Activated CD4-positive, alpha-beta T cell treated with anti-CD3 and anti-CD28 coated beads, Interleukin-2, amount 50 U/mL, for 4 hours (primary cell): ENCODE data around the gene NEURL1.
A peak's percentile ranks its signal among the peaks of the same experiment; 100 is the strongest.

ENCODE experiments used
- DNase-seq, 2 experiments: peaks; one replicate each; pipeline ENCODE4 v3.0.0-alpha.2; 2020

The NEURL1 gene, protein sequence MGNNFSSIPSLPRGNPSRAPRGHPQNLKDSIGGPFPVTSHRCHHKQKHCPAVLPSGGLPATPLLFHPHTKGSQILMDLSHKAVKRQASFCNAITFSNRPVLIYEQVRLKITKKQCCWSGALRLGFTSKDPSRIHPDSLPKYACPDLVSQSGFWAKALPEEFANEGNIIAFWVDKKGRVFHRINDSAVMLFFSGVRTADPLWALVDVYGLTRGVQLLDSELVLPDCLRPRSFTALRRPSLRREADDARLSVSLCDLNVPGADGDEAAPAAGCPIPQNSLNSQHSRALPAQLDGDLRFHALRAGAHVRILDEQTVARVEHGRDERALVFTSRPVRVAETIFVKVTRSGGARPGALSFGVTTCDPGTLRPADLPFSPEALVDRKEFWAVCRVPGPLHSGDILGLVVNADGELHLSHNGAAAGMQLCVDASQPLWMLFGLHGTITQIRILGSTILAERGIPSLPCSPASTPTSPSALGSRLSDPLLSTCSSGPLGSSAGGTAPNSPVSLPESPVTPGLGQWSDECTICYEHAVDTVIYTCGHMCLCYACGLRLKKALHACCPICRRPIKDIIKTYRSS

DNA sequence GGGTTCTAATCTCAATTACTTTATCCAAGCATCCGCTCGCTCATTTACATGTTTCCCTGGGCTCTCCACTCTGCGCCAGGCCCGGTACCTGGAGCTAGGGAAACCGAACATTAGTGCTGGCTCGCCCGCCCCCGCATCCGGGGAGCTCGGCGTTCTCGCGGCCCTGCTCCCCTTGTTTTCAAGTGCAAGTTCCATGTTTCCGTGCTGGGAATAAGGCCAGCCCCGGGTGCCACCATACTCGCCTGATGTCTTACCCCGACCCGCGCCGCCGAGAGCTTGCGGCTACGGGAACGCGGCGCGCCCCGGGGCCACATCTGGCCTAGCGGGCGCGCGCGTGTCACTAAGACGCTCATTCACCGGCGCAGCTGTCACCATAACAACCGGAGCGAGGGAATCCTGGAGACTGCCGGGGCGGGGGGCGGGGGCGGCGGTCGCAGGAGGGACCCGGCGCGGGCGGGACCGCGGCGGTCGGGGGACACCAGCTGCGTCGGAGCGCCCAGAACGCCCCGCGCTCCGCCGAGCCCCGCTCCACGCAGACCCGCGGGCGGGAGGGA is at the start of gene NEURL1:
TSS of gene NEURL1 (plus strand) at position 344 of the 554 bp plus-strand sequence. CDS start 683 bp downstream, outside the sequence.
- DNase-seq, result peak in 1 of 2 experiments; percentile 5

DNA sequence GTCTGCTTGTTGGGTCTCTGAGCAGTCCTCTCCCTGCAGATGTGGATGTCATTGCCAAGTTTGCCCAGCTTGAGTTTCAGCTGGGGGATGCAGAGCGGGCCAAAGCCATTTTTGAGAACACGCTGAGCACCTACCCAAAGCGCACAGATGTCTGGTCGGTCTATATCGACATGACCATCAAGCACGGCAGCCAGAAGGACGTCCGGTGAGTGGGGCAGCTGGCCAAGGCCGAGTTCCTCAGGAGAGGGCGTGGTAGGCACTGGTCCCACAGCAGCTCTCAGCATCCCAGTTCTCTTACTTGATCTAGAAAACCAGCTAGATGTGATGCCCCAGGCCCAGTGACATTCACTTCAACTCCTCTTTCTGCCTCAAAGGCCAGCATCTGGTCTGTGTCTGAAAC is 49.0 kb upstream of the NEURL1 start:
- no peak for DNase-seq

DNA sequence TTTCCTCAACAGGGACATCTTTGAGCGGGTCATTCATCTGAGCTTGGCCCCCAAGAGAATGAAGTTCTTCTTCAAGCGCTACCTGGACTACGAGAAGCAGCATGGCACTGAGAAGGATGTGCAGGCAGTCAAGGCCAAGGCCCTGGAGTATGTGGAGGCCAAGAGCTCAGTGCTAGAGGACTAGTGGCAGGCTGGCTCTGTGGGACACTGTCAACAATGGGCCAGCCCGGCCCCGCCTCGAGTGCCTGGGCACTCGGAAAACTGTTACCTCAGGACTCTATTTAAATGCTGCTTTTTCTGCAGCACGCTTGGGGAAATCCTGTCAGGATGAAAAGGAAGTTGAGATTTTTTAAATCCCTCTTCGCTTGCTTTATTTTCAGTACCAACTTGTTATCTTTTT is 48.1 kb upstream of the NEURL1 start:
- no peak for DNase-seq

DNA sequence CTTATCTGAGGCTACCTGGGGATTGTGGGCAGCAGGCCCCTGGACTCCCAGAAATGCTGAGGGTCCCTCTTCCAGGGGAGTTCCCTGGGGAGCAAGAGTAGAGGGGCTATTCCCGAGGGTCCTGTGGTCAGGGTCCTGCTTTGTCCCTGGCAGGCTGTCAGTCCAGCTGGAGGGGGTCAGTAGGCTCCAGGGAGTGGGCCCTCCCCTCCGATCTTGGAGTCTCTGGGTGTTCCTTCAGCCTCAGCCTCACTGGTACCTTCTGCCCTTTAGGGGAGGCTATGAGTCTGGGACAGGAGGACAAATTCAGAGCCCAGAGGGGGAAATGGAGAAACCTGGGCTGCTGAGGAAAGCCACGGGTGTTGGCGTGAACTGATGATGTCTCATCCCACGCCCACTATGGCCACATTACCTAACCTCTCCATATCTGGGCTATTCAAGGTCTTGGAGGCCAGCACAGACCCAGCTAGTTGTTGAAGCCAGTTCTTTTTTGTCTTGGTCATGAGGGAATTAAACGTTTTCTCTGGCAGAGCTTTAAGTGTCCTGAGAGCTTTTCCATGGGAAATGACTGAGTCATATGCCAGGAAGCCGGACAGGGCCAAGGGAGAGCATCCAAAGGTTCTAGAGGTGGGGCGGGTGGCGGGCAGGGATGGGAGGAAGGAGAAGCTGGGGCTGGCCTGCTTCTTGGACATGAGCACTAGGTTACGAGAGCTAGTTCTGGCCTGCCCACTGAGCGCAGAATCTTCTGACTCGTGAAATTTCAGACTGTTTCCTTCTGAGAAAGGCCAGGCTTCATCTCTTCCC is 47.5 kb upstream of the NEURL1 start:
- no peak for DNase-seq

DNA sequence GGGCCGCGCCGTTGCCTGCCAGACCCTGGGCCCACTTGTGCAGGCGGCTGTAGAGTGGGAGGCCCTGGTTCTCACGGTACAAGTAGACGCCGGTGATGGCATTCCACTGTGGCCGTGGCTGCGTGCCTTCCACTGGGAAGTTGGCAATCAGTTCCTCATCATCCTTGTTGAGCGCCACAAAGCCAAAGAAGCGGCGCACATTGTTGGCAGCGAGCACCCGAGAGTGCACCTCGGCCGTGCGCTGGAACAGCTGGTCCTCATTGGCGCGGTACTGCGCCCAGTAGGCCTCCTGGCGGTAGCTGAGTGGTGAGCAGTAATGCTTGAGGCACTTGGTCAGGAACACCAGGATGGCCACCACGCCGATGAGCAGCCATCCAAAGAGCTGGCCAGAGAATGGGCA is 46.3 kb upstream of the NEURL1 start:
- DNase-seq, result no peak

DNA sequence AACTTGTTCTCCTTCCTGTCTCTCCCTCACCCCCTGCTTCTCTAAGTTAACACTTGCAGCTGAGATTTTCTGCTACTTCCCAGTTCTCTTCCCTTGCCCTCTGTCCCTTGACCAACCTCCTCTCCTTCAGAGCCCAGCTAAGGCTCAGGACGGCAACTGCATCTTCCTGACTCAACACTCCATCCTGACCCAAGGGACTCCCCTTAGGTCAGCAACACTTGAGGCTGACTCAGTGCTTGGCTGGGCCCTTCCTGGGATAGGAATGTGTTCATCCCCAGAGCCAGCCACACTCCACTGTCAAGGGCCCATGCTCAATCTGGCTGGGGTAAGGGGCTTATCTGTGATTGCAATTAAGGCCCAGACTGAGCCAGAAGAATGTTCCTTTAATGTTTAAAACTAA is 44.8 kb upstream of the NEURL1 start:
- no peak for DNase-seq

DNA sequence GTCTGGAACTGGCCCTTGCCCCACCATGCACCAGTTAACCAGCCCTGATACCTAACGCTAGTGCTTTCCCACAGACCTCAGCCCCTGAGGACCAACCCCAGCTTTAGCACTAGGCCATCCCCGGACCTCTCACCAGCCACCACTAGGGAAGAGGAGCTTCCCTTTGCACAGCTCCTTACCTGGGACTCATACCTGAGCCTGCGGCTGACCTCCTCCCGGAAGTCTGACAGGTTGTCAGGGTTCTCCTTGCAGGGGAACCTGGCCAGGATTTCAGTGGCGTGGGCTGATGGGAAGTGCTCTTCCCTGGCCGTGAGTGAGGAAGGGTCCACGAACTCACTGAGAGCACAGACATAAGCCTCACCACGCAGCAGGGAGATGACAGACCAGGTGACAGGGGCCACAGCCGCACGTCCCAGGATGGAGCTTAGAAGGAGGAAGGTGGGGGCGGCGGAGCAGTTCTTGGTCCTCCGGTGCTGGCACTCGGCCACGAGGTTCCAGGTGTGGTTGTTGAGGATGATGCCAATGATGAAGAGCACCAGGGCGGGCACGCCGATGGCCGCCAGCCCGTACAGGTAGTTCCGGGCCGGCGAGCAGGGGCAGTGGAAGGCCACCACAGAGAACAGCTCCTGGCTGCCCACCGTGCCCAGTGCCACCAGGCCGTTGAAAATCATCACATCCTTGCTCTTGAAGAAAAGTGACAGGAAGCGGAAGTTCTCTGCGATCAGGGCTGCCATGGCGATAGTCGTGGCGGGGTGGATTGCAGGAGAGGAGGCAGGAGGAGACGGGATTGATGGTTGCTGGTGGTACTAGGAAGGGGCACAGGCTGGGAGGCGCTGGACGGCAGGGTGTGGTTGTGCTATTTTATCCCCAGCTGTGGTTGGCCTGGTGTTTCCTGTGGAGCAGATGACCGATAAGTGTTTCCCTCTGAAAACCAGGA is 44.0 kb upstream of the NEURL1 start:
- DNase-seq, result no peak

DNA sequence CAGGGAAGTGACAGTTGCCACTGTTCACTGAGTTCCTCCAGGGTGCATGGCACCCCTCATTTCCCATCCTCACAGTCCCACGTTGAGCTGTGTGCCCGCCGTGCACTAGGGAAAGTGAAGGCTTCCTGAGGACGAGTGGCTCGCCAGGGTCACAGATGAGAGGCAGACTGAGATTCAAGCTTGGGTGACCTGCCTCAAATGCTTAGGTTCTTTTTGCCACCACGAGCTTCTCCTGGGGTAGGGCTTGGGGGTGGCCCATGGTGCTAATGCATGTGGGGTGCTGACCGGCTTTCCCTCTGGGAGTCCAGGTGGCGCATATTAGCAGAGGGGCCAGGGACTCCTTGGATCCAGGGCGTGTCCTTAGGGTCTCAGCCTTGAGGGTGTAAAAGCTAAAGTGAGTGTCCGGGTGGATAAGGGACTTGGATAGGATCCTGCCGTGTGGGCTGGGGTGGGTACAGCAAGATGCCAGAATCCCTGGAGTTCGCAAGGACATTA is 43.3 kb upstream of the NEURL1 start:
- no peak for DNase-seq

DNA sequence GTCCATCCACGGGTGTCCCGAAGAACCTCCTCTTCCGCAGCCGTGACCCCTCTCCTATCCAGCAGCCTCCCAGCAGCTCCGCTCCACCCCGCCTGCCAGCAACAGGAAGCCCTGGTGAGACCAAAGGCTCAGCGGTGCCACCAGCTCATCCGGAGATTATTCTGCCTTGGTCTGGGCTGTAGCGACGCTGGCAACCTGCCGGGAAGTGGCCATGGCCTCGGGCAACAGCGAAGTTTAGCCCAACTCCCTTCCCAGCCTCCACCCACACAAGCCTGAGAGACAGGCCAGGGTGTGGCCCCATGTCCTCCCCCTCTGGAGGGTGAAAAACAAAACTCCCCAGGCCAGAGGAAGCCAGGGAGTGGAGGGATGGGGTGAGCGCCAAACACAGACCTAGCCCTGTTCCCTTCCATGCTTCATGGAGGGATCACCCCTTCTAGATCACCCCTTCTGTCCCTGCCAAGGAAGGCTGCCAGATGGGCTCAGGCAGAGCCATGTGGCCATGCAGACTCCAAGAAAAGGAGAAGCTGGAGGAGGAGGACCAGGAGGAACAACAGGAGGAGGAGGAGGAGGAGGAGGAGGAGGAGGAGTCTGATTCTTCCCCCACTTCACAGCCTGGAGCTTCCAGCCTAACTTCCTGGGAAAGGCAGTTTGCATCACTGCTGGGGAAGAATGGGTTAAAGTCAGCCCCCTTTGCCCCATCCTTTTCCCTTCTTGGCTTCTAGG is 42.3 kb upstream of the NEURL1 start:
- peak; percentile 16 to 19 for DNase-seq

DNA sequence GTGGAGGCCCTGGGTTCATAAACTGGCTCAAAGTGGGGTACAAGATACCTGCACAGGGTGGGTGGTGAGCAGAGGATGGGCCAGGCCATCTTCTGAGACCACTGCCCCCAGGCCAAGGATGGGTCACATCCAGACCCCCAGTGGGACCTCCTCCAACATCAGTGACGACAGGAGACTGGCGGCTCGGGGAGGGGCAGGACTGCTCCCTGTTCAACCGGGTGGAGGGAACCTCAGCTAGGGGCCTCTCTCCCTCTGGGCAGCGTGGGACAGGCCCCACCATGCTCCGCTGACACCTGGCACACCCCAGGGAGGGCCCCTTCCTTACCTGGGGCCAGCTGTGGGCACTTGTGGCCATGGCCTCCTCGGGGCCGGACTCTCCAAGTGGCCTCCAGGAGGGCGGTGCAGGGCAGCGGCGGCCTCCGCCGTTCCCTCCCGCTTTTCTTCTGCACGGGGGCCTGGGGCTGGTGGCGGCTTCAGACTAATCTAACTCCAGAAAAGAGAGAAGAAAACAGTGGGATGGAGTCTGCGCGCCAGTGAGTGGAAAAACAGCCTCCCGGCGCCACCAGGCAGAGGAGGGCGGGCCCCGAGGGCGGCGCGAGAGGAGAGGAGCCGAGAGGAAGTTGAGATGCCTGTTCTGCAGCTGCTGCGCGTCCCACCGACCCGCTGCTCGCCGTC is 41.5 kb upstream of the NEURL1 start, which contains the start of gene CALHM2:
TSS of gene CALHM2 (minus strand) at position 540 of the 675 bp plus-strand sequence. CDS start 2,429 bp downstream, outside the sequence.
- peak; percentile 47 to 49 for DNase-seq

DNA sequence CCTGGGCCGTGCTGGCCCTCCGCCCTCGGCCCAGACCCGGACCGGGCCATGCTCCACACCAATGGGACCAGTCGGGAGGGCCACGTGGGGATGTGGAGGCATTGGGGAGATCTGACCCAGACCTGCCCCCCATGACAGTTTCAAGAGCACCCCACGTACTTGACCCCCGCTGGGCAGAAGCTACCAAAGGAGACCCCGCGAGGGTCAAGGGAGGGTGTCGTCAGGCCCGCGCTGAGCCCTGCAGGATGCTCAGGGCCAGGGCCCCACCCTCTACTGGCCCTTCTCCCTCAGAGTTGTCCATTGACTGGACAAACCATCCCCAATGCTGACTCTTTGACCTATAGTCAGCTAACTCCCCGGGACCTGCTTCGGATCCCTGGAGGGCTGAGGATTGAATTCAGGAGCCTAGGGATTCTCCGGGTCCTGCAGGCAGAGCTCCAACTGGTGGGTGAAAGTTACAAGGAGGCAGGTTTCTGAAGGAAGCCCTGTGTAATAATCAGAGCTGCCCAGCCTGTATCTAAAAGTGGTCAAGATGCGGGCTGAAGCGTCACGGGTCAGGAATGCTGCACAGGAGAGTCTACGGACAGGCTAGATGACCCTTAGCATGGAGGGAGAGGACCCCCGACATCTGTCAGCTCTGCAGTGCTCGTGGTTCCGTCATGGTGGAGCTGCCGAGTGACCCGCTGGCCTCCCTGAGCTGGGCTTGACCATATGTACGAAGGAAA is 40.8 kb upstream of the NEURL1 start:
- DNase-seq, result no peak

DNA sequence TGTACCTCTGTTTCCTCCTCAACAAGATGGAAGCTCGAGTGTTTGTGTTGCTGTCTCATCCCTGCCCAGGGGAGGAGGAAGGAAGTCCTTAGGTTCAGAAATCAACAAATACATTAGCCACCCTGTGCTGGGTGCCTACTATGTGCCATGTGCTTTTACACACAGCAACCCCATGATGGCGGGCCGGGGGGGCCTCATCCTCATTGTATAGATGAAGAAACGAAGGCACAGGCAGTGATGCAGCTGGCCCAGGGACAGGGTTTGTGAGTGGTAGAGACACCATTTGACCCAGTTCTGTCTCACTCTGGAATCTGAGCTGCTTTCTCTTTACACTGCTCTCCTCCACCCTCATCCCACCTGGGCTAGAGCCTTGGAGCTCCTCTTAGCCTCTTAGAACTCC is 39.5 kb upstream of the NEURL1 start:
- no peak for DNase-seq

DNA sequence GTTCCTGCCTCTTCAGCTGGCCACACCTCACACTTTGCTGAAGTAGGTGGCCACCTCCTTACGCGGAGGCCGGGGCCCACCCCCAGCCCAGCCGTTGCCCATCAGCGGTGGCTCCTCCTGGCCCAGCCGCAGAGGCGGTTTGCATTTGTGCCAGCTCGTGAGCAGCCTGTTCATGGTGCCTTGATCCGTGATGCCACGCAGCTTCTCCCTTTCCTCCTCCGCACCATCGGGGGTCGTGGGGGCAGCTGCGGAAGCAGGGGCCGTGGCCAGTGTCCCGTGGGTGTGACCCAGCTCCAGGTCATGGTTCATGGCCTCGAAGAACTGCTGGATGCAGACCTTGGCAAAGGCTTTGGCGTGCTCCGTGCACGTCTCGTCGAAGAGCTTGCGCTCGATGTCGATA is 38.3 kb upstream of the NEURL1 start:
- no peak for DNase-seq

DNA sequence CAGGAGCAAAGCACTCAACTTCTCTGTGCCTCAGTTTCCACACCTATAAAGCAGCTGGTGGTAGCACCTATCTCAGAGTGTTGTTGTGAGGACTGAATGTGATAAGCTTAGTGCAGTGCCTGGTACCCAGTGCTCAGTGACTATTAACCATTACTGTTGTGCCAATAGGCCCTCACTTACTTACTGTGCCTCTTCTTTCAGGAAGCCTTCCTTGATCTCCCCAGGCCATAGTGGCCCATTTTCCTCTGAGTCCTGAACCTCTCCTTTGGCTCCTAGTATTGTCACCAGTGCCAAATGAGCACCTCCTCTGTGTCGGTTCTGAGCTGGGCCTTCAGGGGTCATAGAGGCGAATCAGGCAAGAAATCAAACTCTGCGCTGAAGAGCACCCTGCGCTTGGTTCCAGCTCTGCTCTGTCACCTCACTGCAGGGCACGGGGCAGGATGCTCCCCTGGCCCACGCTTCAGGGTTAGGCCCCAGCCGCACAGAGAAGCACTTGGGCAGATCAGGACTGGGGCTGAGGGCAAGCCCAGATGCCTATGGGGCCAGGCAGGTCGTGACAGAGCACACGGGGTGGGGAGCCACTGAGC is 37.3 kb upstream of the NEURL1 start:
- DNase-seq, result no peak

DNA sequence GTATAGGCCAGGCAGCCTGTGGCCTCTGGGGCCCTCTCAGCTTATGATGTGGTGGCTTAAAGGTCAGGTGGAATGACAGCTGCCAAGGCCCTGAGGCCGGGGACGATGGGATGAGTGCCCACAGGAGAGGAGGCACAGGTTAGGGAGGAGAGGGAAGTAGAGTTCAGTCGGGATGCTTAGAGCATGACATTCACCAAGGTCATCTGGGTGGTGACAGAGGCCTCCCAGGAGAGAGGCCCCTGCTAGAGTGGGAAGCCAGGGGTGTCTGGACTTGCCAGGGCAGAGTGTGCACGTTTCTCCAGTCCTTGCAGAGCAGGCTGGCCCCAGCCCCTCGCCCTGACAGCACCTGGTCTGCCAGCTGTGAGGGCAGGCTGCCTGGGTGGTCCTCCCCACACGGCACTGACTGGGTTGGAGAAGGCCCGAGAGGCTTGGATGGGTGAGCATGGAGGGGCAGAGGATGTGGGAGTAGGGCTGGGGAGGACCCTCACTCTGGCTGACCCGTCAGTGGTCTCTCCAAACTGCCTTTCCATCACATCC is 36.3 kb upstream of the NEURL1 start:
- no peak for DNase-seq

DNA sequence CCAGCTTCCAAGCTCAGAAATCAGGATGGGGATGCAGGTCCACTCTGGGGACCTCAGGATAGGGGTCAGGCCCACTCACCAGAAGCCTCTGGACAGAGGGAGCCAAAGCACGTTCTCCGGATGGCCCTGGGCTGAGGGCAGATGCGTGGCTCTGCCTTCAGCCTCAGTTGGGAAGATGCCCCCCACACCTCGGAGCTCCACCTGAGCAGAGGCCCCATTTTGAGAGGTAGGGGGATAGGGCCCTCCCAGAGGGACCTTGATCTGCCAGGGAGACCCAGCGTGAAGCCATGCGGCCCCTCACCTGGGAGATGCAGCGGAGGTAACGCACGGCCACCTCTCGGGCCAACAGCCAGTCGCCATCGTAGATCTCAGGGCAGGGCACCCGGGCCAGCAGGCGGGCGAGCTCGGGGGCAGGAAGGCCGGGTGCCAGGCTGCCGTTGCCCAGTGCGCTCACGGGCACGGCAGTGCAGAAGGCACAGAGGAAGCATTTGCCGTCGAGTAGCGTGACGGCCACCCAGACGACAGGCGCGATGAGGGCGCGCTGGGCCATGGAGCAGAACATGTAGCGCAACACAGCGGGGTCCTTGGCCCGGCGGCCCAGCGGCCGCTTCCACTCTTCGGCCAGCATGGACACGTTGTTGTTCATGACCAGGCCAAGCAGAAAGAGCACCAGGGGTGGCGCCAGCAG is 35.5 kb upstream of the NEURL1 start:
- DNase-seq, result no peak

DNA sequence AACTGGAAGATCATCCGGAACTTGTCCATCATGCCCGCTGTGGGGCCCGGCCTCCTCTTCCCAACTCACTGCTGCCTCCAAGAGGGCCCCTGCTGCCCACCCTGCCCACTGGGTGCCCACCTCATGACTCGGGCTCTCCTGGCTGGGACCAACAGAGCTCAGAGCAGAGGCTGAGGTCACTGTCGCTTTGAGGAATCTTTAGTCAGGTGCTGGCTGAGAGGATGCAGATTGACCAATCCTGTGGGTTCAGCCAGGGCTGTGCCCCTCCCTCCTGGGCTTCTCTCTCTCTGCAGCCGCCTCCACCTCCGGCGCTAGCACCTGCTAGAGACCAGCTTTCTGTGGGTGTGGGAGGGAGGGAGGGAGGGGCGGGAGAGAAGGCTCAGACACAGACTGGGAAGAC is 34.8 kb upstream of the NEURL1 start, which contains the start of gene CALHM1:
TSS of gene CALHM1 (minus strand) at position 181 of the 400 bp plus-strand sequence. CDS start at position 32, 149 bp downstream.
- DNase-seq, result no peak

DNA sequence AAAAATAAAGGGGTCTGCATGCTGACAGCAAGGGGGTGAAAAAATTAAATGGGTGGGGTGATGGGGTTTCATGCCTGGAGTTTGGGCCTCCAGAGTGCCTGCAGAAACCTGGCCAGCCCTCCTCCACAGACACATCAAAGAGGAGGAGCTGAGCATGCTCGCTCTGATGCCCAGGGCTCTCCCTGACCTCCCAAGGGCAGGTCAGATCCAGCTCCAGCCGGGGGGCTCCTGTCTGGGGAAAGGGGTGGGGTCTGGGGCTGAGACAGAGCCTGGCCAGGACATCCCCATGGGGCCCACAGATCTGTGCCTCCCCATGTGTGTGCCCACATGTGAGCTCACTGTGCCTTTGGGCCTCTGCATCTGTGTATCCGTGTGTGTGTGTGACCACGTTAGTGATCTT is 33.9 kb upstream of the NEURL1 start:
- no peak for DNase-seq
